ENCODE measurements around the gene PDE4DIP. TPM values are rescaled to one million over a fixed set of nuclear protein-coding genes. Genes with fewer than 3 reads are reported as not detected.
"Not testable (repeated sequence)": the region's sequence is repeated elsewhere in the genome, so short reads cannot be mapped to it uniquely, and the experiment has no call there.

PDE4DIP gene
- total RNA-seq, 2 experiments from 2014 or later: 19.6 to 19.8 TPM

DNA sequence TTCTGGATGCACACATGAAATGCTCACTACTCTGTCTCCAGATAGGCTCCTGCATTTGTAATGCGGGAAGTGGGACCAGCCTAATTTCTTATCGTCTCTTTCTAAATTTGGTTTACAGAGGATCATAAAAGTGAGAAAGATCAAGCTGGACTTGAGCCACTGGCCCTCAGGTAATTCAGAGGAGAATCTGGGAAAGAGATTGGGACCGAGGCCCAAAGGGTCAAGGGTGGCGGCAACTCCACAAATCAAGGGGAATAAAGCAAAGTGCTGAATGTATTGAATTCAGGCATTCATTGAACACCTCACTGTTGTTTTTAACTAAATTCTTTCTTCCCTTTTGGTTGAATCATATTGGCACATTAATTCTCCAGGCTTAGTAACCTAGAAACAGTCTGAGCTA lies 164.1 kb downstream of the PDE4DIP start:
- H3K27ac Mint-ChIP-seq; POLR2A ChIA-PET; DNase-seq; CTCF ChIA-PET; H3K36me3 Mint-ChIP-seq (ENCODE audit: low read depth); H3K4me1 Mint-ChIP-seq (ENCODE audit: low read depth); H3K27me3 Mint-ChIP-seq; H3K4me3 Mint-ChIP-seq; intact Hi-C loops (cut with micrococcal nuclease); H3K9me3 Mint-ChIP-seq; ATAC-seq: not testable (repeated sequence)

DNA sequence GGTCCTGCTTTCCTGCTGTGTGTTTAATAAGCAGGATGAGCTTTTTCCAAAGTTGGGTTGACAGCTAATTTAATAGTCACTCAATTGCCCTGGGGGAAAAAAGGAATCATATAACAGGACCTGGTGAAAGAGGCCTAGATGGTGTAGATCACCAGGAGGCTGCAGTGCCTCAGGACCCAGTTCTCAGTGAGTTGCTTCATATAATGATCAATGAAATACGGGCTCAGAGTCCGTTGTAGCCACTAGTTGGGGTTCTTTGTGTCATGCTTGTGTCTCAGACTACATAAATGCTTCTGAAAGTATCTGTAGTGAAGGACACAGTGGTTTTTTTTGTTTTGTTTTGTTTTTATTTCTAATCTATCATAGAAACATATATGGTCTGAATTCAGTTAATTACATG lies 164.5 kb downstream of the PDE4DIP start:
- CTCF ChIA-PET; DNase-seq; POLR2A ChIA-PET; H3K4me3 Mint-ChIP-seq; H3K9me3 Mint-ChIP-seq; H3K27ac Mint-ChIP-seq; ATAC-seq; H3K36me3 Mint-ChIP-seq (ENCODE audit: low read depth); H3K4me1 Mint-ChIP-seq (ENCODE audit: low read depth); intact Hi-C loops (cut with micrococcal nuclease); H3K27me3 Mint-ChIP-seq: not testable (repeated sequence)

DNA sequence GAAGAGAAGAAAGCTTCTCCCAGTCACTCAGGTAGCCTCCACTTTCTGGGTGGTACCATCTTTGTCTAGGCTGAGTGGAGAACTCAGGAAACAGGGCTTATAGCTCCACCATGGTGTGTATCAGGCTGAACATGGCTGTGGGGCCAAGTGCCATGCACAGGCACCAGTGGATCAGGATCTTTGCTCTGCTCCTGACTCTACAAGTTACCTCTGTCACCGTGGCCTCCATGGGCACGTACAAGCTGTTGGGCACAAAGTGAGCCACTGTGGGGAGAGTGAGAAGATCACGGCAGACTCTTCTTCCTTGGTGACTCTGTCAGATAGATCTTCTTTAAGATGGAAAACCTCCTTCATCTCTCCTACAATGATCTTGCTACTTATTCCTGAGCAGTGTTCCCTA lies 165.5 kb downstream of the PDE4DIP start:
- CTCF ChIA-PET: not testable (repeated sequence)

GRCh38 chr1:149012599-149012998 lies 168.4 kb downstream of the PDE4DIP start:
- H3K9me3 Mint-ChIP-seq; DNase-seq; H3K36me3 Mint-ChIP-seq (ENCODE audit: low read depth); H3K27me3 Mint-ChIP-seq; POLR2A ChIA-PET; intact Hi-C loops (cut with micrococcal nuclease); CTCF ChIA-PET; H3K4me3 Mint-ChIP-seq; ATAC-seq; H3K27ac Mint-ChIP-seq; H3K4me1 Mint-ChIP-seq (ENCODE audit: low read depth): not testable (repeated sequence)

More for the DNA sequence above, 165.5 kb downstream of the PDE4DIP start:
- H3K27ac Mint-ChIP-seq; H3K36me3 Mint-ChIP-seq (ENCODE audit: low read depth); H3K9me3 Mint-ChIP-seq; H3K4me3 Mint-ChIP-seq; H3K27me3 Mint-ChIP-seq; ATAC-seq; DNase-seq; H3K4me1 Mint-ChIP-seq (ENCODE audit: low read depth); POLR2A ChIA-PET; intact Hi-C loops (cut with micrococcal nuclease): not testable (repeated sequence)

GRCh38 chr1:149013513-149013912 lies 169.3 kb downstream of the PDE4DIP start:
- H3K9me3 Mint-ChIP-seq; H3K4me1 Mint-ChIP-seq (ENCODE audit: low read depth); H3K4me3 Mint-ChIP-seq; H3K27ac Mint-ChIP-seq; intact Hi-C loops (cut with micrococcal nuclease); H3K36me3 Mint-ChIP-seq (ENCODE audit: low read depth); DNase-seq; H3K27me3 Mint-ChIP-seq; POLR2A ChIA-PET; ATAC-seq; CTCF ChIA-PET: not testable (repeated sequence)

- H3K27ac Mint-ChIP-seq; intact Hi-C loops (cut with micrococcal nuclease); ATAC-seq; H3K36me3 Mint-ChIP-seq (ENCODE audit: low read depth); CTCF ChIA-PET; POLR2A ChIA-PET; DNase-seq; H3K27me3 Mint-ChIP-seq; H3K4me3 Mint-ChIP-seq; H3K4me1 Mint-ChIP-seq (ENCODE audit: low read depth); H3K9me3 Mint-ChIP-seq: not testable (repeated sequence)
Measured at GRCh38 chr1:149015522-149015921, 171.3 kb downstream of the PDE4DIP start.

GRCh38 chr1:149016626-149017025 lies 172.4 kb downstream of the PDE4DIP start:
- DNase-seq; ATAC-seq; H3K4me1 Mint-ChIP-seq (ENCODE audit: low read depth); intact Hi-C loops (cut with micrococcal nuclease); CTCF ChIA-PET; H3K9me3 Mint-ChIP-seq; H3K27me3 Mint-ChIP-seq; H3K36me3 Mint-ChIP-seq (ENCODE audit: low read depth); H3K27ac Mint-ChIP-seq; H3K4me3 Mint-ChIP-seq; POLR2A ChIA-PET: not testable (repeated sequence)

DNA sequence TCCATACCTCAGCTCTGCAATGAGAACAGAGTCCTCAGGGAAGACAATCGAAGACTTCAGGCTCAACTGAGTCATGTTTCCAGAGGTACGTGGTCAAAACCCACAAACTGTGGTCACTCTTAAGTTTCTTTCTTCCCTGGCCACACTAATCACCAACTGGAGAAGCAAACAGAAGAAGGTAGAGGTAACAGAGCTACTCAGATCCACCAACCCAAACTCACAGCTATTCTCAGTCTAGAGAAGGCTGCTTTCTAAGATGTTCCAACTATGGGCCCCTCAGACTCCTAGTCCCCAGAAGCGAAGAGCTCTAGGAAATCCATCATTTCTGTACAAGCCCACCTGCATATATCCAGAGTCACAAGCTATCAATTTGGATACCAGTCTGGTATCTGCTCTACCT lies 174.3 kb downstream of the PDE4DIP start:
- CTCF ChIA-PET; H3K27ac Mint-ChIP-seq; H3K9me3 Mint-ChIP-seq; ATAC-seq; H3K4me1 Mint-ChIP-seq (ENCODE audit: low read depth); intact Hi-C loops (cut with micrococcal nuclease); POLR2A ChIA-PET; H3K4me3 Mint-ChIP-seq; DNase-seq; H3K36me3 Mint-ChIP-seq (ENCODE audit: low read depth); H3K27me3 Mint-ChIP-seq: not testable (repeated sequence)

GRCh38 chr1:149024327-149024726 lies 180.1 kb downstream of the PDE4DIP start:
- H3K4me3 Mint-ChIP-seq; POLR2A ChIA-PET; H3K4me1 Mint-ChIP-seq (ENCODE audit: low read depth); DNase-seq; ATAC-seq; H3K9me3 Mint-ChIP-seq; H3K36me3 Mint-ChIP-seq (ENCODE audit: low read depth); CTCF ChIA-PET; H3K27ac Mint-ChIP-seq; H3K27me3 Mint-ChIP-seq; intact Hi-C loops (cut with micrococcal nuclease): not testable (repeated sequence)

DNA sequence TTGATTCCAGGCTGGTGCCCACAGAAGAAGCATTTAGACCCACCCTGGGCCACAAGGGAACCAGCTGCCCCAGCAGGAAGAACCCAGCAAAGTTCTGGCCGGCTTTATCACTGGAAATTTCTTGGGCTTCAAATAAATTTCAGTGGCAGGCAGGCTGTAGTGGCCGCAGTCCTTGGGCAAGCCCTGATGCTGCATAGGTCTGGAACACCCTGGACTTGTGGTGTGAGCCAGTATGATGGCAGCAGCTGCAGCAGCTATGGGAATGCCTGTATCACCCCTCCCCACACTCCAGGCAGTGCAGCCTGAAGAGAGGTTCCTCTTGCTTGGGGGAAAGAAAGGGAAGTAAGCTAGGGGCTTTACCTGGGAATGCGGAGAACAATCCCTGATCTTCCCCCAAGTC lies 189.7 kb downstream of the PDE4DIP start:
- intact Hi-C loops (cut with micrococcal nuclease); POLR2A ChIA-PET; H3K36me3 Mint-ChIP-seq (ENCODE audit: low read depth); H3K27me3 Mint-ChIP-seq; H3K4me3 Mint-ChIP-seq; DNase-seq; H3K4me1 Mint-ChIP-seq (ENCODE audit: low read depth); CTCF ChIA-PET; H3K27ac Mint-ChIP-seq; H3K9me3 Mint-ChIP-seq; ATAC-seq: not testable (repeated sequence)

DNA sequence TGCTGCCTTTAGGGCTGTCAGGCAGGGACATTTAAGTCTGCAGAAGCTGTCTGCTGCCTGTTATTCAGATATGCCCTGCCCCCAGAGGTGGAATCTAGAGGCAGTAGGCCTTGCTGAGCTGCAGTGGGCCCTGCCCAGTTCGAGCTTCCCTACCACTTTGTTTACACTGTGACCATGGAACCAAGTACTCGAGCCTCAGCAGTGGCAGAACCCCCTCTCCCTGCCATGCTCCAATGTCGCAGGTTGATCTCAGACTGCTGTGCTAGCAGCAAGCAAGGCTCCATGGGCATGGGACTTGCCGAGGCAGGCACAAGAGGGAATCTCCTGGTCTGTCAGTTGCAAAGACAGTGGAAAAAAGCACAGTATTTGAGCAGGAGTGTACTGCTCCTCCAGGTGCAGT lies 198.8 kb downstream of the PDE4DIP start:
- ATAC-seq; DNase-seq; H3K9me3 Mint-ChIP-seq; intact Hi-C loops (cut with micrococcal nuclease); H3K36me3 Mint-ChIP-seq (ENCODE audit: low read depth); H3K27ac Mint-ChIP-seq; CTCF ChIA-PET; H3K4me1 Mint-ChIP-seq (ENCODE audit: low read depth); POLR2A ChIA-PET; H3K27me3 Mint-ChIP-seq; H3K4me3 Mint-ChIP-seq: not testable (repeated sequence)

- H3K9me3 Mint-ChIP-seq; intact Hi-C loops (cut with micrococcal nuclease); POLR2A ChIA-PET; ATAC-seq; H3K27ac Mint-ChIP-seq; H3K36me3 Mint-ChIP-seq (ENCODE audit: low read depth); H3K4me3 Mint-ChIP-seq; CTCF ChIA-PET; DNase-seq; H3K4me1 Mint-ChIP-seq (ENCODE audit: low read depth); H3K27me3 Mint-ChIP-seq: not testable (repeated sequence)
Measured at GRCh38 chr1:149064611-149065010, 220.4 kb downstream of the PDE4DIP start.

DNA sequence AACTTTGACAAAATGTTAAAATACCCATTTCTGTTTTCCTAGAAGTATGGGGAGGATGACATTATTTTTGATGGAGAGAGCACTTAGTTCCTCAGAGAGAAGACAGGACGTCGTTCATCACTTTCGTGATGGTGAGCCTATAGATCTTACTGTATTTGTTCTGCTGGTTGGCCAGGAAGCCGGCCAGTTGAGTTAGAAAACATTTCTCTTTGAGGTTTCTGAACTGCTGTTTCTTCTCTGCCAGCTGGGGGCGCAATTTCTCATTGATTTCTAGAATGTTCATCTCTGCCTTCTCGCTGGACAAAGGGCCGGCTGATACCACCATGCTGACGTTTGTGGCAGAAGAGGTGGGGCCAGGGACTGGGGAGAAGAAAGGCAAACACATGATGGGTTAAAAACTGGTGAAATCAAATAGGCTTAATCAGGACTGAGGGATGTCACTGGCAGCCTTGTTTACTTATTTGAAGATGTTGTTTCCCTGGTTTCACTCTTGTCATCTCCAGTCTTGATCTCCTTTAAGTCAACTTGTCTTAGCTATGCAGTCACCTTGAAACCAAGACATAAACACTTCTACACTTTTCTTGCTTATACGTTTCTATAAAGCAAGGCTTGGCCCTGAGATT lies 231.4 kb downstream of the PDE4DIP start:
- H3K4me3 Mint-ChIP-seq; DNase-seq; CTCF ChIA-PET; H3K4me1 Mint-ChIP-seq (ENCODE audit: low read depth); H3K9me3 Mint-ChIP-seq; POLR2A ChIA-PET; H3K27ac Mint-ChIP-seq; intact Hi-C loops (cut with micrococcal nuclease); H3K27me3 Mint-ChIP-seq; ATAC-seq; H3K36me3 Mint-ChIP-seq (ENCODE audit: low read depth): not testable (repeated sequence)
